Uterus (tissue), 2 donors: ENCODE measurements around the gene PTPRN.

ENCODE experiments used
- CTCF ChIP-seq, 4 experiments: fragments of 200-600 bp in 2 of 4; fragments of 450-650 bp in 2 of 4; sonication (generic) in 2 of 4; IDR thresholded peaks; one replicate each; pipeline ENCODE4 v1.5.1; 2016 to 2019; ENCODE audit warnings: antibody characterized with exemption in 4 of 4, mild to moderate bottlenecking in 2 of 4, moderate library complexity in 1 of 4
- POLR2A ChIP-seq, 2 donors: fragments of 450-650 bp; IDR thresholded peaks; one replicate each; pipeline ENCODE4 v1.6.1; 2016; ENCODE audit warnings: antibody characterized with exemption in 2 of 2, mild to moderate bottlenecking in 1 of 2, moderate library complexity in 1 of 2

- TF ChIP-seq CTCF (IDR thresholded peaks at IDR 0.05), result no peak
- TF ChIP-seq POLR2A (IDR thresholded peaks at IDR 0.05), result no peak
Observed at GRCh38 chr2:219261024-219261855, 48.0 kb downstream of the PTPRN start.
